Activated CD4-positive, alpha-beta T cell treated with anti-CD3 and anti-CD28 coated beads, Interleukin-2, Interleukin-4, amounts not matched to agents 100 ng/mL and 50 ng/mL, durations not matched to agents 16 hours and 8 hours (primary cell): ENCODE results near the gene REN.

Source experiments
- DNase-seq: peaks from one replicate; pipeline ENCODE4 v3.0.0-alpha.2; 2020; ENCODE audit warnings: low spot score

REN gene

GRCh38 chr1:204108312-204109141, 57.6 kb downstream of the REN start:
- DNase-seq, result no peak

- DNase-seq, result no peak
Measured at GRCh38 chr1:204107892-204108291, 58.2 kb downstream of the REN start.

- DNase-seq, result no peak
Measured at GRCh38 chr1:204106825-204107224, 59.3 kb downstream of the REN start.

GRCh38 chr1:204105131-204105515, 61.0 kb downstream of the REN start:
- no peak for DNase-seq
